ENCODE data around the gene THSD7A. TPM values are rescaled to one million over a fixed set of nuclear protein-coding genes. Genes with fewer than 3 reads are reported as not detected.

Gene THSD7A
- total and polyA plus RNA-seq, 2 of the 8 experiments (the other 6 are each of a cell fraction or from before 2014, with no cell fraction given), result 0.44 to 1.2 TPM

GRCh38 chr7:11625669-11626068 lies 206.3 kb downstream of the THSD7A start (continued):
- TF ChIP-seq ATF2 (IDR thresholded peaks at IDR 0.05; ENCODE audit: low read length) (no peak), TCF12 (IDR thresholded peaks at IDR 0.05; ENCODE audit: low read depth, low read length) (no peak), KDM5A (IDR thresholded peaks at IDR 0.05; ENCODE audit: low read length) (no peak), SUZ12 (IDR thresholded peaks at IDR 0.05; ENCODE audit: low read length) (no peak), BACH1 (IDR thresholded peaks at IDR 0.05; ENCODE audit: low read length) (no peak), SP4 (IDR thresholded peaks at IDR 0.05; ENCODE audit: low read length) (no peak)

Data from H1 (cell line).